Ramos (cell line): Measurements from ENCODE around the gene ABCC5.
"Not testable (repeated sequence)": the region's sequence is repeated elsewhere in the genome, so short reads cannot be mapped to it uniquely, and the experiment has no call there.

Source experiments
- in situ Hi-C: fragments of 300-500 bp; cut with MboI; formaldehyde crosslinking; loops from one replicate; pipeline ENCODE4 v1.14.3; 2022; ENCODE audit warnings: low sequenced_read_pairs; ENCODE audit not compliant: unreplicated experiment

Gene ABCC5

DNA sequence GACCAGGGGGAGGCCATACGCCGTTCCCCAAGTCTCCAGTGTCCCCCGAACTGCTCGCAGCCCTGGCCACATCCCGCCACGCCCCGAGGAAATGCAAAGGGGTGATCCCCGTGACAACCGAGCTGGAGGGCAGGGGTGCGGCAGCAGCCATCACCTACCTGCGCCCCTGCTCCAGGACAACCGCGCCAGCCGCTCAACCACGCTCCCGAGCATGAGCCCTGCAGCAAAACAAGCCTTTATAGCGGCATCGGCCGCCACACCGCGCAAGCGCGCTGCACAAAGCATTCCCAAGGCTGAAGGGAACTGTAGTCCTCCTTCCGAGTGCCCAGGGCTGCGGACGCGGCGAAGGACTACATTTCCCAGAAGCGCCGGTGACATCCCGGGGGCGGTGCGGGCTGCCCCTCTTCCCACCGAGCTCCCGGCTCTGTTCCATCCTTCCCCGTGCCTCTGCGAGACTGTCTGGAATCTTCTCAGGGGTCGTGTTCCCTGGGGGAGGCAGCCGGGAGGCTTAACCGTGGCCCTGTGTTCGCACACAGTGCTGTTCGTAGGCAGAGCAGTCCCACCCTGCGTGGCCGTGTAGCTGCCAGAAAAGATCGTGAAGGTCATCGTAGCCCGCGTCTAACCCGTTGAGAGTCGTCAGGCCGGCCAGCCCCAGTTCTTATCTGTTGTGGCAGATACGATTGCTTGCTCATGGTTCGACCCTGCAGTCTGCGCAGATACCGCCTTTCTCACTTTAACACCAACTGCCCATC is at the start of gene ABCC5:
ABCC5 (minus strand) TSS at position 213 of the 752 bp plus-strand sequence. CDS start 3,492 bp downstream, outside the sequence.
- in situ Hi-C loops: loop anchor here (5.0 kb wide), 1 partner anchor 111 kb away; no protein-coding TSS in a partner anchor

DNA sequence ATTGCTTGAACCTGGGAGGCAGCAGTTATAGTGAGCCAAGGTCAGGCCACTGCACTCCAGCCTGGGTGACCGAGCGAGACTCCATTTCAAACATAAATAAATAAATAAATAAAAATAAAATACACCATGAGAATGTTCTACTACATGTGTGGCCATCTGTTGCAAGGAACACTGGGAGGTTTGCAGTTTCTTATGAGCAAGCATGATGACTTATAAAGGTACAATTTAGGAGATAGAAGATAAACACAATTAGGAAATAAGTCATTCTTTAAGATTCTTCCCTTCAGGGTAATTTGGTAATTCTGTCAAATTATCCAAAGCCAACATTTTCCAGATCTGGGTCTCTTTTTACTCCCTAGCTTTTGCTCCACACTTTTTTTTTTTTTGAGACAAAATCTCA is 48.5 kb upstream of the ABCC5 start:
- in situ Hi-C loops: no loop called here

- in situ Hi-C loops: no loop called here
Measured at GRCh38 chr3:184062637-184063036, 45.0 kb upstream of the ABCC5 start.

DNA sequence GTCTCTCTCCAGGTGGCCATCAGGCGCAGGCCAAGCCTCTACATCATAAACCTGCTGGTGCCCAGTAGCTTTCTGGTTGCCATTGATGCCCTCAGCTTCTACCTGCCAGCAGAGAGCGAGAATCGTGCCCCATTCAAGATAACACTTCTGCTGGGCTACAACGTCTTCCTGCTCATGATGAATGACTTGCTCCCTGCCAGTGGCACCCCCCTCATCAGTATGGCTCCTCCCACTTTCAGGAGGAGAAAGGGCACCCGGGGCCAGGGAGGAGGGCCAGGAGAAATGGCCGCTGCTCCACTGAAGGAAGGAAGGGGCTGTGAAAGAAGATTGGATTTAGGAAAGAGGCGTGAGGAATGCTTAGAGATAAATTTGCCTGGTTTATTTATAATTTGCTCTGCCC is 41.7 kb upstream of the ABCC5 start:
- in situ Hi-C loops: no loop called here

GRCh38 chr3:184058029-184058428 is 40.3 kb upstream of the ABCC5 start:
- in situ Hi-C loops: no loop called here

DNA sequence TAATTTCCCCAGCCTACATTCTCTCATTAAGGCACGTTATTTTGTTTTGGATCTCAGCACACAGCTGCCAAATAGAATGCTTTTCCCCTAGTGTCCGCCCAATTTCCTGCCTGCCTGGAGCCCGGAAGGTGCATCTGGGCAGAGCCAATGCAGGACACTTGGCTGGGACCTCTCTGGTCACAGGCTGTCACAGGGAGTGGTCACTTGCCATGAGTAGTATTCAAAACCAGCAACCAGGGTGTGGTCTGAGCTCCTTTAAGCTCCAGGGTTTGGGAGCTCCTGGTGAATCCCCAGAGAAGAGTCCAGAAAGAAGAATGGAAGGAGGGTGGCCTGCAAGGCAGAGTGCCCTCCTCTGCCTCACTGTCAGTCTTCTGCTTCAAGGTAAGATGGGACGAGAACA is 35.1 kb upstream of the ABCC5 start, which contains the start of gene HTR3C:
HTR3C (plus strand) TSS at position 281 of the 400 bp plus-strand sequence; CDS start at position 315, 34 bp downstream.
- in situ Hi-C loops: no loop called here

- in situ Hi-C loops: no loop called here
Measured at GRCh38 chr3:184050217-184050847, 32.6 kb upstream of the ABCC5 start.

DNA sequence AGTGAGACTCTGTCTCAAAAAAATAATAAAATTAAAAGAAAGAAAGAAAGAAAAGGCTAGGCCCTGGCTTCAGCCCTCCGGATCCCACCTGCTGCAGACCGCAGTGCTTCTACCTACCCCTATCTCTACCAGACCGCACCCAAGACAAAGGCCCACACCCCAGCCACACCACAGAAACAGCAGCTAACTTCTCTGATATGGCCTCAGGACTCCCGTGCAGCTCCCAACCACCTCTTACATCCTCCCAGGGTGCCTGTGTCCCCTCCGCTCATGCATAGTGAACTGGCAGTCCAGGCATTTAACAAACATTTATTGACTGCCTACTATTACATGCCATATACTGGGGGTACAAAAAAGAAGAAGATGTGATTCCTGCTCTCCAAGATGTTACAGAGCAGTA is 28.3 kb upstream of the ABCC5 start:
- in situ Hi-C loops: no loop called here

- in situ Hi-C loops: no loop called here
Measured at GRCh38 chr3:184042617-184043016, 24.9 kb upstream of the ABCC5 start.

DNA sequence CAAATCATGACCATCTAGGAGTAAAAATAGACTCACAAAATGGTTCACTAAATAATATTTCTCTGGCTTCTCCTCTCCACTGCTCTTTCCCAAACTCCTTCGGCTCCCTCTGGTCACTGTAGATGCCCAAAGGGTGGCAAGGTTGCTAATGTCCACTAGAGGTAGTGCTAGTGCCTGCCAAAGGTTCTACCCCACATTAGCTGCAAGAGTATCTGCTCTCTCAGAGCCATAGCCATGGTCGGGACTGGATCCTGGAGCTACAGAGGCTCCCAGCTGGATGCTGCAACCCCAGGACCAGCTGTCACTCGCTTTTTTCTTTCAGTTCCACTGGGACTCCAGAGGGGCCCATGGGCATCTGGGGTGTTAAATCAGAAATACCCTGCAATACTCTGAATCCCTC is 22.3 kb upstream of the ABCC5 start:
- in situ Hi-C loops: no loop called here

DNA sequence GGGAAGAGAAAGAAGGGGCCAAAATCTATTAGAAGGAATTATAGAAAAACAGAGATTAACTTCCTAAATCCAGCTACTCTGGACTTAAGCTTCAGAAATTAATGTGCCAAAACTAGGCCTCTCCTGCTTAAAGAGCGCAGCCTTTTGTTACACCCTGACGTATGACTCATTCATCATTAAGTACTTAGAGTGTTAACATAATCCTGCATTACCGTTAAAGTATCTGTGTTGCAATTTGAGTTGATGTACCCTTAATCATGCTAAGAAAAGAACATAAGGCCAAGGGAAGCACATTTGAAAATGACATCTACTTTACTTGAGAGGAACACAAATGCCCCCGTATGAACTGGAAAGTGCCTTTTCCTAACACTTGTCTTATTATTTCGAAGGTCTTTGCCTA is 21.7 kb upstream of the ABCC5 start:
- in situ Hi-C loops: no loop called here

DNA sequence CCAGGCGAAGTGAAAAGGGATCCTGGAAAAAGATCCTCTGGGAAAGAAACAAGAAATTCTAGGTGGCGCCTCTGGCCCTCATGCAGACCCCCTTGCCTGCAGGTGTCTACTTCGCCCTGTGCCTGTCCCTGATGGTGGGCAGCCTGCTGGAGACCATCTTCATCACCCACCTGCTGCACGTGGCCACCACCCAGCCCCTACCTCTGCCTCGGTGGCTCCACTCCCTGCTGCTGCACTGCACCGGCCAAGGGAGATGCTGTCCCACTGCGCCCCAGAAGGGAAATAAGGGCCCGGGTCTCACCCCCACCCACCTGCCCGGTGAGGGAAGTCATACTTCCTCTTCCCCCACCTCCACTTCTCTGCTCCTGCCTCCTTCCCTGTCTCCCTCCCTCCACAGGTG is 20.6 kb upstream of the ABCC5 start:
- in situ Hi-C loops: not testable (repeated sequence)

- in situ Hi-C loops: no loop called here
Measured at GRCh38 chr3:184037816-184038215, 20.1 kb upstream of the ABCC5 start.

GRCh38 chr3:184031187-184031792 is 13.6 kb upstream of the ABCC5 start, which contains the start of gene HTR3D:
HTR3D (plus strand) TSS chr3:184031742; CDS start chr3:184031742, 0 bp downstream.
- in situ Hi-C loops: no loop called here

- in situ Hi-C loops: no loop called here
Measured at GRCh38 chr3:184030536-184030935, 12.9 kb upstream of the ABCC5 start.

DNA sequence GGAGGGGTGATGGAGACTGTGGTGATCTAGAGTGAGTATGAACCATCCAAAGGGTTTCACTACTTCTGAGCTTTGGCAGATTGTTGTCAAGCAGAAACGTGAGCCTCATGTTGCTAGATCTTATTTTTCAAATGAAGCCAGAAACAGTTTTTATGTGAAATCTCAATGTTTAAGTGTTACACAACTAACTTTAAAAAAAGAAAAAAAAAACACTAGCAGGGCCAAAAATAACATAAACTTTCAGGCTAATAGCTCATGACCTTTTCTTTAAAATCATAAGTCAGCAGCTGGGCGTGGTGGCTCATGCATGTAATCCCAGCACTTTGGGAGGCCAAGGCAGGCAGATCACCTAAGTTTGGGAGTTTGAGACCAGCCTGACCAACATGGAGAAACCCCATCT is 11.8 kb upstream of the ABCC5 start:
- in situ Hi-C loops: no loop called here

GRCh38 chr3:184028275-184028890 is 10.7 kb upstream of the ABCC5 start:
- in situ Hi-C loops: not testable (repeated sequence)

- in situ Hi-C loops: not testable (repeated sequence)
Measured at GRCh38 chr3:184025256-184025655, 7.6 kb upstream of the ABCC5 start.

GRCh38 chr3:184022323-184022722 is 4.6 kb upstream of the ABCC5 start:
- in situ Hi-C loops: no loop called here

DNA sequence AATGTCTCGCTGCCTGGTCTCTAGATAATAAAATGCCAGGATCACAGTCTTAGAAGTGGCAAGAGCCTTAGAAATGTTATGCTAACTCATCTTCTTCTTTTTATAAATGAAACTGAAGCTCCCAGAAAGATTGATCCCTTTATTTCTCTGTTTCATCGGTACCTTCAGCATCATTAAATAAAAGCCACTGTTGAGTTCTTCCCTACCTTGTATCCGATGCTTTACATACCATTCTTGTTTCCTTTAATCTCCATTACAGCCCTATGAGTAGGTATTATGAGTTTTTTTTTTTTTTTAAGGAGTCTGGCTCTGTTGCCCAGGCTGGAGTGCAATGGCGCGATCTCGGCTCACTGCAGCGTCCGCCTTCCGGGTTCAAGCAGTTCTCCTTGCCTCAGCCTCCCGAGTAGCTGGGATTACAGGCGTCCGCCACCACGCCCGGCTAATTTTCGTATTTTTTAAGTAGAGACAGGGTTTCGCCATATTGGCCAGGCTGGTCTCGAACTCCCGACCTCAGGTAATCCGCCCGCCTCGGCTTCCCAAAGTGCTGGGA is 815 bp upstream of the ABCC5 start:
- in situ Hi-C loops: loop anchor here (5.0 kb wide), 1 partner anchor 111 kb away; no protein-coding TSS in a partner anchor
